Ureter (tissue), 1 donor: ENCODE measurements around the gene MTA1. TPM values are rescaled to one million over a fixed set of nuclear protein-coding genes. Genes with fewer than 3 reads are reported as not detected.

Experiments used
- DNase-seq: peaks from one replicate; pipeline ENCODE4 v3.0.0-alpha.2; 2020; ENCODE audit warnings: low spot score
- total RNA-seq: library from RNA; stranded (reverse); gene quantifications from one replicate; pipeline ENCODE4 v1.2.4, GENCODE V29; 2023
- donor health status: DM: yes; HTN: yes; CAD: no.

The MTA1 gene
- total RNA-seq, 1 donor from 2014 or later, result 169 TPM

- peak; percentile 75 for DNase-seq
These were observed 67.4 kb downstream of the MTA1 start for GRCh38 chr14:105486974-105487448.

GRCh38 chr14:105487449-105487985 is 67.9 kb downstream of the MTA1 start:
- DNase-seq, result no peak

GRCh38 chr14:105487986-105488777 is 68.6 kb downstream of the MTA1 start:
- no peak for DNase-seq

DNA sequence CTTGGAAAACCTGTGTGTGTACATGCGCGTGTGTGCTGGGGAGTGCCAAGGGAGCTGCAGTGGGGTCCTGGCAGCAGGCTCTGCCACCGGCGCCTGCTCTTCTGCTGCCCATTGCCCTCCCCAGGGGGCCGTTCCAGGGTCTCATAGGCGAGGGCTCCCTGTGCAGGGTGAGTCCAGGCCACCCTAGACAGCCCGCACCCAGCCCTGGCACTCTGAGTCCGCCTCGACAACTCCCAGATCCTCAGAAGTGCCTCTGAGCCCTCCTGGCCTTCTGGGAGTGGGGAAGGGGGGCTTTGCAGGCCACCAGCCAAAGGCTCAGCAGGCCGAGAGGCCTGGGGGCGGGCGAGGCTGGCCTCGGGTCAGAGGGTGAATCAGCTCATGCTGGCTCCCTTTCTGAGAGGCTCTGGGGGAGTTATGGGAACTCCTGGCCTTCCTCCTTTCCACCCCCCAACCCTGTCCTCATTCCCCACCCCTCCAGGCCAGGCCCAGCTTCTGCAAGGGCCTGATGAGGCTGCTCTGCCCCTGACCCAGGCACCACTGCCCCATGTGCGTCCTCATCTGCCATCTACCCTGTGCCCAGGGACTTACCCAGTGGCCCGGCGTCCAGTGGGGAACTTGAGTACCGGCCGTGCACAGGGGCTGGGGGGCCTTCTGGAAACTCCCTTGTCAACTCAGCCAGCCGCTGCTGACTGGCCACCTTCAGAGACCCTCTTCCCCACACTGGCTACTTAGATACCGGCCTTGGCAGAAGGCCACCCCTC is 69.3 kb downstream of the MTA1 start:
- no peak for DNase-seq

DNA sequence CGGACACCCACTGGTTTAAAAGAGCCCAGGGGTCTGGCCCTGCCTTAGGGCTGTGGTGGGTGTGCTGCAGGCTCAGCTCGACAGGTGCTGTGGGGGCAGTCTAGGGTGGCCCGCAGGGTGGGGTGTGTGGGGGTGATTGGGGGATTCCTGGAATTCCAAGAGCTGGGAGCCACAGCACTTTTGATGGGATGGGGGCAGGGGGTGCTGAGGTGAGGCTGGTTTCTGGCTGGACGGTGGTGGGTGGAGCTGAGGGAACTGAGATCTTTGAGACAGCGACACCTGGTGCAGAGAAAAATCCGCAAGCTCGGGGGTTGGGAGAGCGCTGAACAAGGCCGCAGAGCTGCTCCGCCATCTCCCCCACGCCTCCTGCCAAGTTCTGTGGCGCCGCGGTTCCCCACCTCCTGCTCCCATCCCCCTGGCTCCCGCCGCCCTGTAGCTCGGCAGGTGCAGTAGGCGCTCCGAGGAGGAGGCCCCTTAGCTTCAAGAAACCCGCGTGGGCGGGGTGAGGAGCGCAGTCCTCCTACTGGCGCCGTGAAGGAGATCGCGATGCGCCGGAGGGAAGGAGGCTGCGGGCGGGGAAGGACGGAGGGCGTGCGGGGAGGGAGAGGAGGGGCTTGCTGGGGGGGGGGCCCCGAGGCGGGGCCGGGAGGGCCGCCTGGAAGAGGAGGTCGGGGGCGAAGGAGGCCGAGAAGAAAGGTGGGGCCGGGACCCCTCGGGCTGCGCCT is 70.1 kb downstream of the MTA1 start:
- peak; percentile 93 for DNase-seq

GRCh38 chr14:105490267-105490571 is 70.6 kb downstream of the MTA1 start:
- no peak for DNase-seq

DNA sequence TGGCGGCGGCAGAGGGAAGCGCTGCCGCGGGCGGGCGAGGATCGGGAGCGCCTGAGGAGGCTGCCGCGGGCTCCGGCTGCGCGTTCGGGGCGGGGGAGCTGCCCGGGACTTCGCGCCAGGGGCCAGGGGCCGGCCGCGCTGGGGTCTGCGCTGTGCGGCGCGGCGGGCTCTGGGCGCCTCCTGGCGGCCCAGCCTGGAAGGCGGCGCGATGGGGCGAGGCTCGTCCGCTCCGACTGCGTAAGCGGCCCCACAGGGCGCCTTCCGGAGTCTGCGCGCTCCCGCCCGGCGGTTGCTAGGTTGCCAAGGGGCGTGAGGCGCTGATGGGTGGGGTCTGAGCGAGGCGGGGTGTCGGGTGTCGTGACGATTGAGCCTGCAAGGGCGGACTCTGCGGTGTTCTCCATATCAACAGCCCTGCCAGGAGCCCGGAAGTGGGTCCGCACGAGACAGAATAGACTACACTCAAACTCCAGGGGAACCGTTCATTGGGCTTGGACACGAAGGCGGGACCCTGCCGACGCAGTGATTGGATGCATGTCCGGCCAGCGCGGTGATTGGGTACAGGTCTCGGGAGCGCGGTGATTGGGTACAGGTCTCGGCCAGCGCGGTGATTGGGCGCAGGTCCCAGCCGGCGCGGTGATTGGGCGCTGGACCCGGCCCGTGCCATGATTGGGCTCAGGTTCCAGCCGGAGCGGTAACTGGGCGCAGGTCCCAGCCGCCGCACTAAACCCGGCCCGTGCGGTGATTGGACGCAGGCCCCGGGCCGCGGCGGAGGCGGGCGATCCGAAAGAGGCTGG is 71.1 kb downstream of the MTA1 start, which contains the start of gene TEDC1:
Gene TEDC1 (plus strand): TSS at position 675 of the 794 bp plus-strand sequence. CDS start 130 bp downstream, outside the sequence.
- peak; percentile 99 for DNase-seq

DNA sequence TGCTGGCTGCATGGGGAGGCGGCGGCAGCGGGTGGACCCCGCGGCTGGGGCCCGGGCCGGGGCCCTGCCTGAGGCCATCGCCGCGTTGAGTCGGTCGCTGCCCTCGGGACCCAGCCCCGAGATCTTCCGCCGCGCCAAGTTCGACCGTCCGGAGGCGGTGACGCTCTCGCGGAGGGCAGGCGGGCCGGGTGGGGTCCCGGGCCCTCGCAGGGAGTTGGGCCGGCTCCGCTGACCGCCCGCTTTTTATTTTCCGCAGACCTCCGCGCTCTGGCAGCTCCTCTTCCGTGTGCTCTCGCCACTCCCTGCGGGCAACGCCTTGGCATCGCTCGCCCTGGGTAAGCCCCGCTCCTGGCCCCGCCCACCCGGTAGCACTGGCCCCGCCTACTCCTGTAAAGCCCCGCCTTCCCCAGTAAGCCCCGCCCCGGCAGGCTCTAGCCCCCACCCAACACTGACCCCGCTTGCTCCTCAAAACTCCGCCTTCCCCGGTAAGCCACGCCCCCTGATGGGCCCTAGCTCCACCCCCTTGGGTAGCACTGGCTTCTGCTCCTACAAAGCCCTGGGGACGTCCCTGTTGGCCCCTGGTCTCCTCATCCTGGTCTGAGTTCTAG is 71.8 kb downstream of the MTA1 start:
- DNase-seq, result peak; percentile 82

DNA sequence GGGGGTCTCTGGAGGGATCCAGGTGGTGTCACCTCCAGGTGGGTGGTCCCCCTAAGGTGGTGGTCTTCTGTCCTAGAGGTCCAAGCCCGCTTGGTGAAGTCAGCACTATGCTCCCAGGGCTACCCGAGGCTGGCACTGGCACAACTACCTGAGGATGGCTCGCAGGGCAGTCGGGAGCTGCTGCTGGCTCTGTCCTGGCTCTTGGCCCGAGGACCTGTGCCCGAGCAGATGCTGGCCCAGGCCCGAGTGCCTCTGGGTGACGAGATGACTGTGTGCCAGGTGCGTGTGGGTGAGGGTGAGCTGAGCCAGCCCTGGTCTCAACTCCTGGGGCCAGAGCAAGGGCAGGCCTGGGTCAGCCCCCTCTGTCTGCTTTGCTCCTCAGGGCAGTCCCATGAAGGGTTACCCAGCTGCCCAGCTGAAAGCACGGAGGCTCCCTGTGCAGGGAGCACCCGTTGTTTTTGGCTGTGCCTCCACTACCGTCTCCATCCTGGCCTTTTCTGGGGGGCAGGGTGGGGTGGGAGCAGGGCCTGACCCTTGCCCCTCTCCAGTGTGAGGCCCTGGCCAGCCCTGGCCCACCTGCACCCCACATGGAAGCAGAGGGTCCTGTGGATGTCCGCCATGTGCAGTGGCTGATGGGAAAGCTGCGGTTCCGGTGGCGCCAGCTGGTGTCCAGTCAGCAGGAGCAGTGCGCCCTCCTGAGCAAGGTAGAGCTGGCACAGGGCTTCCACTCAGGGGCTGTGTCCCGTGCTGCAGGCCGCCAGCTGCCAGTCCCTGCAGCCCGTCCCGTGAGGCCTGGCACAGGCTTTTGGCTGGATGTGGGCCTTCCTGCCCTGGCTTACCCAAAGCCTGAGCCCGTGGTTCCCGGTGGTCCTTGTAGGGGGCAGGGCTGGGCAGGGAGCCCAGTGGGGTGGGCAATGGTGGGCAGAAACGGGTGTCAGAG is 72.7 kb downstream of the MTA1 start:
- peak; percentile 50 for DNase-seq

GRCh38 chr14:105492971-105493871 is 73.6 kb downstream of the MTA1 start:
- peak; percentile 46 for DNase-seq

GRCh38 chr14:105493921-105494605 is 74.4 kb downstream of the MTA1 start:
- DNase-seq, result no peak

- DNase-seq, result no peak
These were observed 74.9 kb downstream of the MTA1 start for GRCh38 chr14:105494606-105494929.

GRCh38 chr14:105495101-105495989 is 75.7 kb downstream of the MTA1 start:
- DNase-seq, result no peak

DNA sequence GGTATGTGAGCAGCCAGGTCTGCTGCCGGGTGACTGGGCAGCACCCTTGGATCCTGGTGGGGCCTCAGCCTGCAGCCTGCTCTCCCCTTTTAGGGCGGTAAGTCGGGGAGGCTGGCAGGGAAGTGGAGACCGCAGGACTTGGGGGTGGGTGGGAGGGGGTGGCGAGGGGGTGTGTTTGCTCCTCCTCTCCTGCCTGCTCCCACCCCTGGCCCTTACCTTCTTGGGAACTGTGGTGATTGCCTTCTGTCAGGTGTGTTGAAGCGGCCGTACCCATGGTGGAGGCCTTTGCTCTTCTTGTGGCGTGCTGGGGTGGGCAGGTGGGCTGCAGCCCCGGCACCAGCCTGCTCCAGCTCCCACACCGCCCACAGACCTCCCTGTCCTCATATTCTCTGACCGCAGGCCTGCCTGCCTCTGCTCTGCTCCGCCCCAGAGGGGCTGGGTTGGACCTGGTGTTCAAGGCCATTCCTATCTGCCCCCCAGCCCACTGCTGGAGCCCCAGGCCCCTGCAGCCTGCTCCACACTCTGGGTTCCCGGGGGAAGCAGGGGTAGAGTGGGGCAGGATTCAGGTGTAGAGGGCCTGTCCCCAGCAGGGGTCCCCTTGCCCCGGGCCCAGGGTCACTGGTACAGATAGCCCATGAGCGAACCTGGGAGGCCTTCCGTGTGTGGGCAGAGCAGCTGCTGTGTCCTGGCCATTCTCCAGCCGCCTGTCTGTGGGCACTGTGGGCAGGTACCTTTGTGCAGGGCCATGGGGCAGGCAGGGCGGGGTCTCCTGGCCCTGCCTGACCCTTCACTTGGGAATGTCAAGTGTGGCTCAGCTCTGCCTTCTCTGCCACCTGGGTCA is 76.6 kb downstream of the MTA1 start:
- DNase-seq, result no peak

GRCh38 chr14:105496831-105497591 is 77.4 kb downstream of the MTA1 start:
- no peak for DNase-seq
